ENCODE measurements around the gene AKT3. TPM values are rescaled to one million over a fixed set of nuclear protein-coding genes. Genes with fewer than 3 reads are reported as not detected.
"Not testable (repeated sequence)": the region's sequence is repeated elsewhere in the genome, so short reads cannot be mapped to it uniquely, and the experiment has no call there.

AKT3 gene
- polyA plus RNA-seq, 2 of the 4 experiments (the other 2 are of a cell fraction): 18.4 to 43.5 TPM

DNA sequence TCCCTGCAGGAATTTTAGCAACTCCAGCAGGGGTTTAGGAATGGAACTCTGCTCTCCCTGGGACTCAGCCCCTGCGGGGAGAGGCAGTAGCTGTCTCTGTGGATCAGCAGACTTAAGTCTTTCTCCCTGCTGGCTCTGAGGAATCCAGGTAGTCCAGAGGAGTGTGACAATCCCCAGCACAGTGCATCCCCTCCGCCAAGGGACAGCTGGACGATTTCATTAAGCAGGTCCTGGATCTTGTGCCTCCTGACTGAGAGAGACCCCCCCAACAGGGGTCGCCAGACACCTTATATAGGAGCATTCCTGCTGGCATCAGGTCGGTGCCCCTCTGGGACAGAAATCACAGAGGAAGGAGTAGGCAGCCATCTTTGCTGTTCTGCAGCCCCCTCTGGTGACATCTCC lies 30.6 kb downstream of the AKT3 start:
- Histone ChIP-seq H3K4me3 (no peak overlapping the region), H3K9me3 (peaks cover 34% of the 10 kb centered on the region; the same call in 2 of the 3 replicates), H3K27ac (no peak overlapping the region), H3K4me1 (no peaks in the 10 kb centered on the region), H3K4me2 (no peak overlapping the region)
- POLR2A ChIA-PET: no interaction called here
- FAIRE-seq (no peak), DNase-seq (ENCODE audit: low read depth in 1 of 2, low spot score in 1 of 2) (no peak), ATAC-seq (no peak)
- TF ChIP-seq JUNB (IDR thresholded peaks at IDR 0.05) (no peak), BCL3 (IDR thresholded peaks at IDR 0.05) (no peak), CEBPB (IDR thresholded peaks at IDR 0.05) (no peak), RAD21 (conservative IDR thresholded peaks at IDR 0.05 in 1 of 2, IDR thresholded peaks at IDR 0.05 in 1 of 2) (no peak), JUN (IDR thresholded peaks at IDR 0.05) (no peak), NPAS2 (CRISPR knock-in tag; IDR thresholded peaks at IDR 0.05; ENCODE audit: borderline replicate concordance) (no peak), RFX5 (IDR thresholded peaks at IDR 0.05) (no peak), ELK1 (IDR thresholded peaks at IDR 0.05; ENCODE audit: low read depth, low read length) (no peak), MAFK (IDR thresholded peaks at IDR 0.05; ENCODE audit: partially characterized antibody) (no peak)
- TF ChIP-seq, protein P1, sequence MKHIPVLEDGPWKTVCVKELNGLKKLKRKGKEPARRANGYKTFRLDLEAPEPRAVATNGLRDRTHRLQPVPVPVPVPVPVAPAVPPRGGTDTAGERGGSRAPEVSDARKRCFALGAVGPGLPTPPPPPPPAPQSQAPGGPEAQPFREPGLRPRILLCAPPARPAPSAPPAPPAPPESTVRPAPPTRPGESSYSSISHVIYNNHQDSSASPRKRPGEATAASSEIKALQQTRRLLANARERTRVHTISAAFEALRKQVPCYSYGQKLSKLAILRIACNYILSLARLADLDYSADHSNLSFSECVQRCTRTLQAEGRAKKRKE (CRISPR knock-in tag; IDR thresholded peaks at IDR 0.05; ENCODE audit: low read depth): no peak
- CTCF ChIA-PET: no interaction called here
- WGBS (ENCODE audit: missing lambda C conversion rate): 77% methylated on average over 5 of the region's 5 CpGs

- FAIRE-seq (no peak), ATAC-seq (no peak; a peak in 2 of 6 replicates), DNase-seq (ENCODE audit: low read depth in 1 of 2, low spot score in 1 of 2) (no peak)
- TF ChIP-seq RNF2 (IDR thresholded peaks at IDR 0.05; ENCODE audit: borderline replicate concordance, low read depth) (no peak), BHLHE40 (IDR thresholded peaks at IDR 0.05; ENCODE audit: low read depth, low read length) (no peak), NFE2L2 (conservative IDR thresholded peaks at IDR 0.05; ENCODE audit: low read length) (no peak), ZC3H11A (IDR thresholded peaks at IDR 0.05) (no peak), ZSCAN20 (CRISPR knock-in tag; IDR thresholded peaks at IDR 0.05) (no peak), HEYL (CRISPR knock-in tag; IDR thresholded peaks at IDR 0.05) (no peak)
- no peak overlapping the region for H3K4me2 ChIP-seq
- no peaks in the 10 kb centered on the region for H3K4me1 ChIP-seq
- H3K27ac ChIP-seq: no peak overlapping the region
- 75% methylated on average over 1 of the region's 13 CpGs for WGBS (ENCODE audit: missing lambda C conversion rate)
- ChIA-PET CTCF (no interaction called here), POLR2A (no interaction called here)
- no peak overlapping the region for H3K4me3 ChIP-seq
- H3K9me3 ChIP-seq: peaks cover 37% of the 10 kb centered on the region
Observed at GRCh38 chr1:243818978-243819377, 31.1 kb downstream of the AKT3 start.

- no peak for ATAC-seq
- no peak overlapping the region for H3K4me3 ChIP-seq
- no peak for FAIRE-seq
- no peak for TF ChIP-seq JUN (IDR thresholded peaks at IDR 0.05)
- no peak for TF ChIP-seq TP53 (CRISPR knock-in tag; IDR thresholded peaks at IDR 0.05)
- no peak for TF ChIP-seq FOXS1 (CRISPR knock-in tag; IDR thresholded peaks at IDR 0.05)
- TF ChIP-seq CHD2 (IDR thresholded peaks at IDR 0.05; ENCODE audit: low read length, partially characterized antibody): no peak
- no peak overlapping the region for H3K27ac ChIP-seq
- ChIA-PET POLR2A (interaction anchor here (0.6 kb wide), 1 partner anchor 17 kb away, joined by 3 read pairs; no protein-coding TSS in a partner anchor), CTCF (interaction anchor here (0.7 kb wide), 1 partner anchor 66 kb away, joined by 3 read pairs; no protein-coding TSS in a partner anchor)
- 65% methylated on average over 1 of the region's 1 CpG for WGBS (ENCODE audit: missing lambda C conversion rate)
- no peaks in the 10 kb centered on the region for H3K4me1 ChIP-seq
- H3K4me2 ChIP-seq: no peak overlapping the region
- peaks cover 25% of the 10 kb centered on the region for H3K9me3 ChIP-seq
- no peak for DNase-seq (ENCODE audit: low read depth in 1 of 2, low spot score in 1 of 2)
Observed at GRCh38 chr1:243814718-243815117, 35.3 kb downstream of the AKT3 start.

DNA sequence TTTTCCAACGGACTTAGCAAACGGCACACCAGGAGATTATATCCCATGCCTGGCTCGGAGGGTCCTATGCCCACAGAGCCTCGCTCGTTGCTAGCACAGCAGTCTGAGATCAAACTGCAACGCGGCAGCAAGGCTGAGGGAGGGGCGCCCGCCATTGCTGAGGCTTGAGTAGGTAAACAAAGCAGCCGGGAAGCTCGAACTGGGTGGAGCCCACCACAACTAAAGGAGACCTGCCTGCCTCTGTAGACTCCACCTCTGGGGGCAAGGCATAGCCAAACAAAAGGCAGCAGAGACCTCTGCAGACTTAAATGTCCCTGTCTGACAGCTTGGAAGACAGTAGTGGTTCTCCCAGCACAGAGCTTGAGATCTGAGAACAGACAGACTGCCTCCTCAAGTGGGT lies 42.7 kb downstream of the AKT3 start:
- DNase-seq (ENCODE audit: low read depth in 1 of 2, low spot score in 1 of 2); ATAC-seq; H3K4me3 ChIP-seq; POLR2A ChIA-PET; H3K27ac ChIP-seq; H3K4me2 ChIP-seq; H3K9me3 ChIP-seq; FAIRE-seq; H3K4me1 ChIP-seq: not testable (repeated sequence)
- 97% methylated on average over 9 of the region's 11 CpGs for WGBS (ENCODE audit: missing lambda C conversion rate)
- CTCF ChIA-PET: interaction anchor here (2.1 kb wide), 1 partner anchor 8 kb away, joined by 4 read pairs; no protein-coding TSS in a partner anchor

All from A549 (cell line).